Stimulated activated CD8-positive, alpha-beta memory T cell treated with anti-CD3 and anti-CD28 coated beads, Interleukin-7, amount 100 ng/mL, for 24 hours (primary cell): ENCODE data around the gene FAM107B.
A peak's percentile ranks its signal among the peaks of the same experiment; 100 is the strongest.
"Not testable (repeated sequence)": the region's sequence is repeated elsewhere in the genome, so short reads cannot be mapped to it uniquely, and the experiment has no call there.

Experiments
- DNase-seq: peaks from one replicate; pipeline ENCODE4 v3.0.0-alpha.2; 2020; ENCODE audit warnings: low read depth

Gene FAM107B

GRCh38 chr10:14601326-14601725 is 173.4 kb downstream of the FAM107B start:
- no peak for DNase-seq

DNA sequence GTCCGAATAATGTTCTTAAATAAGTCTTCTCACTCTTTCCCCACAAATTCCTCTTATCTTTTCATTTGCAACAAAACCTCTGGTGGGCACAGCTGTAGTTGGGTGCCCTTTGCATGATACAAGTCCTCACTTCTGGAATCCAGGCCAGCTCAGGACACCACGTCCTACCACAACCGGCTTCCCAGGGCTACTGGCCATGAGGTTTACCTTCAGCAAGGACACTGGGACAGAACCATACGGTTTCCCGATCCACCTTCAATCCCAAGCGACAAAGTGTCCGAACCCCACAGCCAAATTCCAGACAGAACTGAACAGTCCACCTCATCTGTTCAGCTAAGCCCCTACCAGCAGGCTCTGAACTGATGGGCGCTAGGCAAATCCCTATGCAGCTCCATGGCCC is 174.6 kb downstream of the FAM107B start:
- no peak for DNase-seq

DNA sequence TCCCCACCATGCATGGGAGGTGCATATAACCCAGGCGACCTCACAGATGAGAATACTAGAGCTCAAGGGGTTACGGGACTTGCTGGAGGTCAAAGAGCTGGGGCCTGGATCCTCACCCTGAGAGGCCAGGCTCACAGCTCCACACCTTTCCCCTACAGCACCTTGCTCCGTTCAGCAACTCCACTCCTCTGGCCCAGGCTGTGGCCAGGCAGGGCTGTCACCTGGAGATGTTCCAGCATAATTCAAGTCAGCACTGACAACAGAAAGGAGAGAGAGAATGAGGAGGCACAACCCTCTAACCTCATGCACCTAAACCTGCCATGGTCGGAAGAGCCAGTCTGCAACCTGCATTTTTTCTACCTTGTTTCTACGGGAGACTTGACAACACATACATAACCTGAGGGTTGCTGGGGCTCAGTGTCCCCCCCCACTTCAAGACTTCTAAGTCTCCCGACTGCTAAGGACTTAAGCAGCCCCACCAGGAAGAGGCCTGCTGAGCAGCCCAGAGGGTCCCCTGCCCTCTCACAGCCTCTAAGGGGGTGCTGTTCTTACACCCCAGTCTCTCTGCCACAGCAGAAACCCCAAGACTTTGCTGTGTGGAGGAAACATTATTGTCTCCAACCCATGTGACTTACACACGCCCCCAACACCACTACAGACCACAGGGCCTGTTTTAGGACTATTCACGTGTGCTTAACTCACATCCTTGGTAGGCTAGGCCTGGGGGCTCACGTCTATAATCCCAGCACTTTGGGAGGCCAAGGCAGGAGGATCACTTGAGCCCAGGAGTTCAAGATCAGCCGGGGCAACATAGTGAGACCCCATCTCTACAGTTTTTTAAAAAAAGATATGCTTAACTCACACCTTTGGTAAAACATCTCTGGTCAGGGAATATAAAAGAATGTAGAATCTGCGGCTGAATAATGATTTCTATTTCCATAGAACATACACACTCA is 175.6 kb downstream of the FAM107B start:
- DNase-seq = no peak

DNA sequence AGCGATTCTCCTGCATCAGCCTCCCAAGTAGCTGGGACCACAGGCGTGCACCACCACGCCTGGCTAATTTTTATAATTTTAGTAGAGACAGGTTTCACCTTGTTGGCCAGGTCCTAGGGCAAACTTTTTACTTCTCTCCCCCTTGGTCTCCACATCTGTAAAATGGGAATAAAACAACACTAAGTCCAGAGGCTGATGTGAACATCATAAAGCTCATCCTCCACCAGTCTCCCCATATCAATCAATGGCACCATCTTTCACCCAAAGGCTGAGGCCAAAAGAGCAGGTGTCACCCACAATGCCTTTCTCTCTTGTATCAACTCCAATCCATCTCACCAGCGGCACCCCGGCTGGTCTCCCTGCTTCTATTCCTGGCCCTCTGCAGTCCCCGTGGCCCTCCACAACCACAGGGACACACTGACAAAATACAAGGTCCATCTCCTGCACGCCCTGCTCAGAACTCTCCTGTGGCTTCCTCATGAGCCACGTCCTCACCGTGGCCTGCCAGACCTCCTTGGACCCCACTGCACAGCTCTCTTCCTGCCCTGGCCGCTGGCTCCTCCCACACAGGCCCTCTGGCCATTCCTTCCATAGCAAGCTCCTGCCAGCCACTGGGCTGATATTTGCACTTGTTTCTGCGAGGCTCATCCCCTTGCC is 179.0 kb downstream of the FAM107B start:
- DNase-seq = no peak

GRCh38 chr10:14594878-14595525 is 179.7 kb downstream of the FAM107B start:
- DNase-seq = no peak

GRCh38 chr10:14593806-14594205 is 180.9 kb downstream of the FAM107B start:
- no peak for DNase-seq

GRCh38 chr10:14592566-14592965 is 182.1 kb downstream of the FAM107B start:
- DNase-seq = no peak

DNA sequence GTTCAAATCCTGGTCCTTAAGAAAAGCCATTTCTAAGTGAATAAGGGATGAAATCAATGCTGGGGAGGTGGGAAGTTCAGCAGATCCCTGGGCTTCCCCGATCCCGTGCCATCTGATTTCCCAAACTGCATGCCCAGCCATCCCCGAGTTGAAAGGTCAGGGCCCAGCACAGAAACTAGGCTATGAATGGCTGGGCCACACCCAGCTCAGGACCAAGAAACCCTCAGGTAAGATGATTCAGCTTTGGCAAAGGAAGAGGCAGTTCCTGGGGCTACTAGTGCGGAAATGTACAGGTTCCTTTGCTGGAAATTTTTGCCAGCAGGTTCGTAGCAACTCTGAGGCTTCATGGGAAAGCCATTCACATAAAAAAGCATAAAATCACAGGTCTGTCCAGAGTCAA is 182.7 kb downstream of the FAM107B start:
- no peak for DNase-seq

- not testable (repeated sequence) for DNase-seq
These were observed 185.8 kb downstream of the FAM107B start for GRCh38 chr10:14588938-14589294.

DNA sequence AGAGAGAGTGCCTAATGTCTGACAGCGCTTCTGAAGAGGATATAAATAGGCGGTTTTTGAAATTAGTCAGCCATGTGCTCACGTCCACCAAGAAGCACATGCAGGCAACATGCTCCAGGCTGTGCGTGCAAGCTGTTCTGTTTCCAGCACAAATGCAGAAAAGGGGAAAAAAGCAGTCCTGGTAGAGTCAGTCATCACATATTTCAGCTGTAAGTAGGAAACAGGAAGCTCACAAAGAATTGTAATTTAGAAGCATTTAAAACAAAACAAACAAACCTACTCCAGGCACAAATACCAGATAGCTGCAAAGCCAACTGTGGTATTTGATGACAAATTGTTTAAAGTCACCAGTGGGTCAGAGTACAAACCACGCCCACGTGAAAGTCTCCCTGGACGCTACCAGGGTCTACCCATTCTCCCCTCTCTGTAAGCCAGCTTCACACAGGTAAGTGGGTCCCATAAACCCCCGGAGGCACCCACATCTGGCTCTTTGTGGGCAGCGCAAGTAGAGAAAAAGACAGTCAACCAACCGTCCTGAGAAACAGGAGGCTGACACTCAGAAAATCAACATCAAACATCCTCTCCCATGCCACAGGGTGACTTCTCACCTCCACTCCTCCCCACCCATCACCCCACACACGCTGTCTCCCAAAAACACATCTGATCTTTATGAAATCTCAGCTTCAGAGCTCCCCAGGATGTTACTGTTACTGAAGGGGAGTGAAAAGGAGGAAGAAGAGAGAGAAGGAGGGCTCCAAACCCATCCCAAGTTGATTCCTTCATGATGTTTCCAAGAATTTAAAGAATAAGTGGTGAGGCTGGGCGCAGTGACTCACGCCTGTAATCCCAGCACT is 186.4 kb downstream of the FAM107B start:
- no peak for DNase-seq

GRCh38 chr10:14587540-14588083 is 187.1 kb downstream of the FAM107B start:
- DNase-seq = no peak

DNA sequence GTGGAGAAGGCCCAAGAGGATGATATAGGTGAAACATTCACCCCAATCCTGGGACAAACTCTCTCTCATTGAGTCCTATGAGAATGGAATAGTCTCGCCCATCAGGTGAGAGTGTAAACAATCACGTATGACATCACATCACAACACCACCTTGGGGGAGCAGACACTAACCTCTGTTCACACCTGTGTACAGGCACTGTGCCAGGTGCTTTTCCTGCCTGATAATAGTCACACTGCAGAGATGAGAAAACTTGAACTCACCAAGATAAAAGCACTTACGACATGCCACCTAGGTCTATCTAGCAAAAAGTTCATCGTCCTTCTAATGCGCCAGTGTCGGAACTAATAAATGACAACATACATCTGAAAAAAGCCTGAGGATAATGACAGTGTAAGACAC is 187.8 kb downstream of the FAM107B start:
- no peak for DNase-seq

- no peak for DNase-seq
These were observed 189.2 kb downstream of the FAM107B start for GRCh38 chr10:14585287-14586193.

GRCh38 chr10:14584661-14585060 is 190.0 kb downstream of the FAM107B start:
- no peak for DNase-seq

DNA sequence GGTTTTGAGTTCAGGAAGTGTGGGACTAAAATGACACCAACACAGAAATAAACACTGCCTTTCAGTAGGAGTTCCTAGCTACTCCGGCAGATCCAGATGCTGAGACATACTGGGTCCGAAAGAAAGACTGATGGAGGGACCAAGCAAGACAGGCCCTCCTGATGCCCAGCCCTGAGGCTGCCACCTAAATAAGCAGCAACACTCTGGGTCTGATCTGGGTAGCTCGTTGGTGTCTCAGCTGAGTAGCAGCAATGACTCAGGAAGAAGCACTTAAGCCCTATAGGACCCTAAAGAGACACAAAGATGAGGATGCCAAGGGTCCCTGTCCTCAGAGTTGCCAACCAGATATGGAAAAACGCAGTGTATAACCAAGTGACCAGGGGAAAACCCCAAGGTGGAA is 190.7 kb downstream of the FAM107B start:
- DNase-seq = no peak

DNA sequence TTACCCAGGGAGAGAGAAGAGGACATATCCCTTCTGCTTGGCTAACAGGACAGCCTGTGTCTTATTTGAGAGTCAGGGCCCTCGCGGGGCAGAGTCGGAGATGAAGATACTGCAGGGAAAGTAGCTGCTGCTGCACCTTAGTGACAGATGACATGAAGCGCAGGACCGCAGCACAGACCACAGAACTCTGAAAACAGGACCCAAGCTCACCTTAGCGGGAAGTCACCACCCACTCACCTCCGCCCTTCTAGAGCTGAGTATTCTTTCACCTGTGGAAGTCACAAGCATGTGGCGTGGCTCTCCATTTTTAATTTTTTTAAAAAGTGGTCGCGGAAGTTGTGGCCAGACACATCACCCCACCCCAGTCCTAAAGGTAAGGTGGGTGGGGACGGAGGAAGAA is 191.4 kb downstream of the FAM107B start:
- peak; percentile 48 for DNase-seq

DNA sequence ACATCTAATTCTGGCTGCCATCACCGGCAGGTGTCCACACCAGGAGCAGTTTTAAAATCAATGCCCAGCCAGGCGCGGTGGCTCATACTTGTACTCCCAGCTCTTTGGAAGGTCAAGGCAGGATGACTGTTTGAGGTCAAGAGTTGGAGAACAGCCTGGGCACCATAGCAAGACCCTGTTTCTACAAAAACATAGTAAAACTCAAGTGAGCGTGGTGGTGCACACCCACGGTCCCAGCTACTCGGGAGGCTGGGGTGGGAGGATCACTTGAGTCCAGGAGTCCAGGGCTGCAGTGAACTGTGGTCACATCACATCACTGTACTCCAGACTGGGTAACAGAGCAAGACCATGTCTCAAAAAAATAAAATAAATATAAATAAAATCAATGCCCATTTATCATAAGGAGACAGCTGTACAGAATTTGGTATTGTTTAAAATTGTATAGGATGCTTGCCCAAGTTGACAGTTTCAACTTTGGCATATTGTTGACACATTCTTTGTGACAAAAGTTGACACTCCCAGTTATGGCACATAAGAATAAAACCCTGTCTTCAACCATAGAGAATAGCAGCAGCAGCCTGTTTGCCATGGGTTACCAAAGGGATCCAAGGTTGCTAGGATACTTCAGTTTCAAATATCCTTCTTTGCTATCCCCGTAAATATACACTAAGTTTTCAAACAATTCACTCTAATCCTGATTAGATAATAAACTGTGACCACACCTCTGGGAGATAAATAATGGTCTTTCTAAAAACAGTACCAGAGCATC is 193.0 kb downstream of the FAM107B start:
- no peak for DNase-seq

DNA sequence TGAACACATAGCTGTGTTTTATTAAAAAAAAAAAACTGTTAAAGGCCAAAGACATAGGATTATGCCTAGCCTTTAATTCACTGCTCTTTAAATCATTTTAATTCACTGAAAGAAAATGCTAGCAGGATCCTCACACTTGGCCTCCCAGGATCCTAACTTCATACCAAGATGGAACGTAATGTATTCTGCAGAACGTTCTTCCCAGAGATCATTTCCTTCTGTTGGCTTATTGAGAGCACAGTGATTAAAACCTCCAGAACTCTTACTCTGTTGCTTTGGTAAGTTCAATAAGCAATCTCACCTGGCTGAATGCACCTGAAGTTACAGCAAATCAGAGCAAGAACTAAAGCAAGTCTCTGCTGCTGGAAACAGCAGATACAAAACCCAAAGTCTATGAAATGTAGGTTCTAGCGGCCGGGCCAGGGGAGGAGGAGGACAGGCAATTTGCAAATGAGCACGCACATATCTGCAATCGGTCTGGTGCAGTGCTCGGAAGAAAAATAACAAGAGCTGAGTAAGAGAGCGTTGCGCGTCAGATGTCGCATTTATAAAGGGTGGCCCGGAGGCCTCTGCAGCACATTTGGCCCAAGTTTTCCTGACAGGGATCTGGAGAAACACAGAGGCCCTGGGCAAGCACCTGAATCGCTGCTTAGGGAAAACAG is 193.9 kb downstream of the FAM107B start:
- DNase-seq = no peak

DNA sequence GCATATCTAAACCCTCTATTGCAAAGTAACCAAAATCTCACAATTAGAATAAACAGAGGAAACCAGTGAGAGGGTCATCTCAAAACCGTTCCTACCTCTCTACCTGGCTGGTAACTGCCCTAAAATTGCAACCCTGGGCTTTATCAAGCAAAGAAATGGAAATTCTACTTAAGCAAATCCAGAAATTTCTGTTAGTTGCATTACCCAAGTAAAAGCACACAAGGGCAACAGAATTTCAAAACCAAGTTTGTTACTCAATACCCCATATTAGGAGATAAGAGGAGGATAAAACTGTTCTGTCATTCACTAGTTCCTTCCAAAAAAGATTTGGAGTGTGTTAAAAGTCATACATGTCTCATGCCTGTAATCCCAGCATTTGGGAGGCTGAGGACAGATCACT is 195.3 kb downstream of the FAM107B start:
- DNase-seq = no peak
